CD14-positive monocyte (primary cell): ENCODE measurements around the gene ABCA3. TPM values are rescaled to one million over a fixed set of nuclear protein-coding genes. Genes with fewer than 3 reads are reported as not detected.

Source experiments
- DNase-seq, 3 donors: peaks; one replicate each; pipeline ENCODE4 v3.0.0-alpha.2; 2011 to 2022
- H2AFZ ChIP-seq: 2 replicates; pipeline ENCODE4 v1.6.0; 2012; ENCODE audit warnings: mild to moderate bottlenecking, low read depth, low read length, inconsistent platforms; ENCODE audit not compliant: insufficient read depth, poor library complexity, severe bottlenecking
- H3K27ac ChIP-seq, 2 donors: 1 replicate in 1 of 2; 2 replicates in 1 of 2; pipeline ENCODE4 v1.5.1; 2012 to 2013; ENCODE audit warnings: low read length in 2 of 2, control low read depth in 1 of 2, inconsistent platforms in 1 of 2, low read depth in 1 of 2, mild to moderate bottlenecking in 1 of 2
- H3K27me3 ChIP-seq, 2 donors: one replicate each; pipeline versions ENCODE4 v1.6.0 to v1.6.1; 2011 to 2013; ENCODE audit warnings: low read length in 2 of 2; ENCODE audit not compliant: control insufficient read depth in 2 of 2, insufficient read depth in 2 of 2
- H3K36me3 ChIP-seq, 2 donors: replicated peaks in 1 of 2; 1 replicate in 1 of 2; 2 replicates in 1 of 2; pipeline versions ENCODE4 v1.5.1 to v1.6.1; 2012 to 2013; ENCODE audit warnings: low read length in 2 of 2, control low read depth in 1 of 2, inconsistent platforms in 1 of 2, mild to moderate bottlenecking in 1 of 2; ENCODE audit not compliant: insufficient read depth in 2 of 2, control insufficient read depth in 1 of 2
- H3K4me1 ChIP-seq, 2 donors: 1 replicate in 1 of 2; 2 replicates in 1 of 2; pipeline versions ENCODE4 v1.5.1 to v1.6.1; 2012 to 2013; ENCODE audit warnings: low read length in 2 of 2, control low read depth in 1 of 2, inconsistent platforms in 1 of 2, mild to moderate bottlenecking in 1 of 2, moderate library complexity in 1 of 2; ENCODE audit not compliant: insufficient read depth in 2 of 2, control insufficient read depth in 1 of 2
- H3K4me2 ChIP-seq: replicated peaks from 2 replicates; pipeline ENCODE3; 2012; ENCODE audit warnings: low read length, moderate library complexity, mild to moderate bottlenecking; ENCODE audit not compliant: poor library complexity, severe bottlenecking; ENCODE audit errors: extremely low read depth
- H3K4me3 ChIP-seq, 3 experiments: fragments of 200-600 bp in 1 of 3; sonication (generic) in 1 of 3; replicated peaks in 1 of 3; 1 replicate in 2 of 3; 2 replicates in 1 of 3; pipeline ENCODE4 v1.5.1; 2011 to 2013; ENCODE audit warnings: low read length in 3 of 3, mild to moderate bottlenecking in 3 of 3, control low read depth in 2 of 3, low read depth in 2 of 3, inconsistent platforms in 1 of 3, moderate library complexity in 1 of 3
- H3K79me2 ChIP-seq: 2 replicates; pipeline ENCODE4 v1.6.0; 2012; ENCODE audit warnings: mild to moderate bottlenecking, control low read depth, inconsistent platforms, low read length, moderate library complexity; ENCODE audit not compliant: insufficient read depth
- H3K9ac ChIP-seq: 2 replicates; pipeline ENCODE4 v1.6.0; 2017; ENCODE audit warnings: low read length, mild to moderate bottlenecking; ENCODE audit not compliant: insufficient read depth, poor library complexity, severe bottlenecking
- H3K9me3 ChIP-seq, 2 donors: replicated peaks in 1 of 2; 1 replicate in 1 of 2; 2 replicates in 1 of 2; pipeline versions ENCODE4 v1.5.1 to v1.6.1; 2012 to 2013; ENCODE audit warnings: low read length in 2 of 2, control low read depth in 1 of 2; ENCODE audit not compliant: control insufficient read depth in 1 of 2, insufficient read depth in 1 of 2
- H4K20me1 ChIP-seq: 2 replicates; pipeline ENCODE4 v1.6.0; 2012; ENCODE audit warnings: mild to moderate bottlenecking, low read length, control low read depth, moderate library complexity; ENCODE audit not compliant: insufficient read depth
- H3K27ac Mint-ChIP-seq, 7 donors: one replicate each; pipeline ENCODE4 v1.8.0; 2020; ENCODE audit warnings: mild to moderate bottlenecking in 7 of 7, mixed read lengths in 7 of 7, moderate library complexity in 6 of 7, inconsistent platforms in 2 of 7
- H3K27me3 Mint-ChIP-seq, 3 donors: one replicate each; pipeline ENCODE4 v1.8.0; 2021 to 2022; ENCODE audit warnings: low read depth in 3 of 3, mild to moderate bottlenecking in 3 of 3, mixed read lengths in 3 of 3, moderate library complexity in 3 of 3, inconsistent platforms in 1 of 3
- H3K36me3 Mint-ChIP-seq, 2 donors: one replicate each; pipeline ENCODE4 v1.8.0; 2020; ENCODE audit warnings: mixed read lengths in 2 of 2, inconsistent platforms in 1 of 2, mild to moderate bottlenecking in 1 of 2
- H3K4me1 Mint-ChIP-seq: one replicate; pipeline ENCODE4 v1.8.0; 2020; ENCODE audit warnings: mild to moderate bottlenecking, mixed read lengths
- H3K4me3 Mint-ChIP-seq, 2 donors: one replicate each; pipeline ENCODE4 v1.8.0; 2020; ENCODE audit warnings: mild to moderate bottlenecking in 2 of 2, mixed read lengths in 2 of 2, moderate library complexity in 1 of 2
- H3K9me3 Mint-ChIP-seq, 7 donors: one replicate each; pipeline ENCODE4 v1.8.0; 2020 to 2022; ENCODE audit warnings: mixed read lengths in 7 of 7, mild to moderate bottlenecking in 6 of 7, moderate library complexity in 6 of 7, inconsistent platforms in 2 of 7
- CTCF ChIP-seq: fragments of 200-600 bp; IDR thresholded peaks from one replicate; pipeline ENCODE4 v1.8.0; 2022; ENCODE audit warnings: antibody characterized with exemption, mild to moderate bottlenecking
- WGBS: methylation state at CpG from one replicate; pipeline ENCODE4 v1.1.5; 2013; ENCODE audit warnings: missing lambda C conversion rate; ENCODE audit not compliant: insufficient coverage; 5-methylcytosine and 5-hydroxymethylcytosine counted together
- intact Hi-C, 2 donors: fragments of 100-400 bp; cut with micrococcal nuclease; formaldehyde crosslinking; loops; one replicate each; pipeline versions ENCODE4 v1.15.0 to v1.15.1; 2023
- polyA plus RNA-seq, 3 donors: library from polyadenylated mRNA; depleted of rRNA in 1 of 3; unstranded in 2 of 3; stranded (reverse) in 1 of 3; fragments of 300-500 nt in 2 of 3; fragments of >200 nt in 1 of 3; fragmentation: Illumina TruSeq in 2 of 3; gene quantifications; 1 replicate in 2 of 3; 2 replicates in 1 of 3; pipeline ENCODE4 v1.2.3, GENCODE V29; 2012 to 2021

ABCA3 gene
- polyA plus RNA-seq, 3 donors: 0.06 to 1.2 (median 0.68) TPM

GRCh38 chr16:2251296-2252111 lies 89.0 kb downstream of the ABCA3 start, which contains the start of gene ECI1:
TSS of gene ECI1 (minus strand) at chr16:2251587. CDS start at chr16:2251566, 21 bp downstream.
- TF ChIP-seq CTCF: peak; percentile 67
- Histone ChIP-seq H3K27ac (peak within 1 kb of the TSS; percentile 71 to 75), H3K9ac (peak within 1 kb of the TSS; percentile 69), H3K4me3 (peak within 1 kb of the TSS; percentile 62 to 85 (median 68)), H4K20me1 (peaks cover 13% of the 10 kb centered on the region), H3K9me3 (no peaks in the 10 kb centered on the region), H3K79me2 (peaks cover 18% of the 10 kb centered on the region), H3K4me1 (peaks cover 19 to 20% of the 10 kb centered on the region in 2 donors), H3K36me3 (peaks cover 38 to 40% of the 10 kb centered on the region in 2 donors), H3K27me3 (no peaks in the 10 kb centered on the region), H3K4me2 (peak within 1 kb of the TSS; percentile 77), H2AFZ (peak within 1 kb of the TSS; percentile 81)
- H3K4me1 Mint-ChIP-seq: peaks cover 15% of the 10 kb centered on the region
- peaks cover 0 to 1% (median 0%) of the 10 kb centered on the region in 3 donors for H3K27me3 Mint-ChIP-seq
- peak within 1 kb of the TSS; percentile 78 to 92 (median 86) for H3K27ac Mint-ChIP-seq
- peak within 1 kb of the TSS; percentile 87 to 92 for H3K4me3 Mint-ChIP-seq
- peak; percentile 91 to 93 (median 92) for DNase-seq
- intact Hi-C loops: loop anchor here in 1 of 2 donors (5.0 to 10.0 kb wide), 2 partner anchors 54 to 247 kb away; partner anchors contain the start of genes CASKIN1 and ZNF598
- peaks cover 33 to 56% of the 10 kb centered on the region in 2 donors for H3K36me3 Mint-ChIP-seq
- 2% methylated on average over 88 of the region's 88 CpGs for WGBS
- no peaks in the 10 kb centered on the region for H3K9me3 Mint-ChIP-seq

- WGBS: 0% methylated on average over 23 of the region's 35 CpGs
These were observed 89.8 kb downstream of the ABCA3 start for GRCh38 chr16:2250652-2251295.

More at GRCh38 chr16:2250652-2251295, 89.8 kb downstream of the ABCA3 start:
- Mint-ChIP-seq H3K27ac (peak overlapping the region; percentile 76 to 92 (median 82)), H3K4me1 (peaks cover 15% of the 10 kb centered on the region), H3K9me3 (no peaks in the 10 kb centered on the region), H3K36me3 (peaks cover 31 to 56% of the 10 kb centered on the region in 2 donors), H3K27me3 (no peaks in the 10 kb centered on the region), H3K4me3 (peak overlapping the region; percentile 87 to 92)
- Histone ChIP-seq H3K4me3 (peak overlapping the region; percentile 62 to 85 (median 68)), H3K9me3 (no peaks in the 10 kb centered on the region), H4K20me1 (peaks cover 6% of the 10 kb centered on the region), H3K9ac (peak overlapping the region; percentile 69), H3K4me1 (peaks cover 19 to 20% of the 10 kb centered on the region in 2 donors), H3K27ac (peak overlapping the region; percentile 50 to 75), H3K4me2 (peak overlapping the region; percentile 77), H2AFZ (peak overlapping the region; percentile 81), H3K79me2 (peaks cover 16% of the 10 kb centered on the region), H3K27me3 (no peaks in the 10 kb centered on the region), H3K36me3 (peaks cover 38 to 40% of the 10 kb centered on the region in 2 donors)
- TF ChIP-seq CTCF: no peak
- no peak for DNase-seq
- intact Hi-C loops: loop anchor here in 1 of 2 donors (5.0 to 10.0 kb wide), 2 partner anchors 53 to 246 kb away; partner anchors contain the start of genes CASKIN1 and ZNF598
